Mucosa of gallbladder (tissue), 1 donor: ENCODE measurements around the gene CCDC167. TPM values are rescaled to one million over a fixed set of nuclear protein-coding genes. Genes with fewer than 3 reads are reported as not detected.

ENCODE experiments used
- DNase-seq: peaks from one replicate; pipeline ENCODE4 v3.0.0-alpha.2; 2020; ENCODE audit warnings: low spot score
- total RNA-seq: library from RNA; stranded (reverse); gene quantifications from one replicate; pipeline ENCODE4 v1.2.1, GENCODE V29; 2021
- donor health status: DM: no; HTN: no; CAD: no.

Gene CCDC167
- total RNA-seq, 1 donor from 2014 or later, result 12.9 TPM

DNA sequence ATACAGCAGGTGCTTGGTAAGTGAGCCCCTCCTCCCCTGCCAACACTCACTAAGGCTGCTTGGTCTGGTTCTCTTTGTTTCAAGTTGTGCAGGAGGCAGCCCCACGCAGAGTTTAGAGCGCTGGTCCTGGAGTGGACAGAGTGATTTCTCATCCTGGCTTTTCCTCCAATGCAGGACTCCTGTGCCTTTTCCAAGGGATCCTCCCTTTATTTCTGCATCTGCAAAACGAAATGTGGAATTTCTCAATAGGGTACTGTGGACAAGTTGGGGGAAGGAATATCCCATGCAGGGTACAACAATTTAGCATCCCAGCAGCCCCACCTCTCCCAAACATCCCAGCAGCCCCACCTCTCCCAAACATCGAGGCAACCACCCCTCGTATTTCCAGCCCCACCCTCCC, 30.6 kb upstream of the CCDC167 start:
- DNase-seq, result no peak

DNA sequence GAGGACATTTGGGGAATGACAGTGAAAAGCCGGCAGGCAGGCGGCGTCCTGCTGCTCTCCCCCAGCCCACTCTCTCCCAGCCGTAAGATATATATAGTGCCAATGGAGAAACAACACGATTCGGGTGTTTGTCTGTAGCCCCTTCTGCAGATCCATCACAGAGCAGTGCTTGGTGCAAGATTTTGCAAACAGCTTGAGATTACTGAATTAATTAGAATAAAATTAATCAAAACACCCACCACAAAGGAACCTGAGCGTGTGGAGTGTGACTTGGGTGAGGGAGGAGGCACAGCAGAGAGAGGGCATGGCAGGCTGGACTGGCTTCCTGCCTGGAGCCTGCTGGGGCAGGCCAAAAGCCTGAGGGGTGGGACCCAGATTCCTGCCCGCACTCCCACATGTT, 28.8 kb upstream of the CCDC167 start:
- no peak for DNase-seq

DNA sequence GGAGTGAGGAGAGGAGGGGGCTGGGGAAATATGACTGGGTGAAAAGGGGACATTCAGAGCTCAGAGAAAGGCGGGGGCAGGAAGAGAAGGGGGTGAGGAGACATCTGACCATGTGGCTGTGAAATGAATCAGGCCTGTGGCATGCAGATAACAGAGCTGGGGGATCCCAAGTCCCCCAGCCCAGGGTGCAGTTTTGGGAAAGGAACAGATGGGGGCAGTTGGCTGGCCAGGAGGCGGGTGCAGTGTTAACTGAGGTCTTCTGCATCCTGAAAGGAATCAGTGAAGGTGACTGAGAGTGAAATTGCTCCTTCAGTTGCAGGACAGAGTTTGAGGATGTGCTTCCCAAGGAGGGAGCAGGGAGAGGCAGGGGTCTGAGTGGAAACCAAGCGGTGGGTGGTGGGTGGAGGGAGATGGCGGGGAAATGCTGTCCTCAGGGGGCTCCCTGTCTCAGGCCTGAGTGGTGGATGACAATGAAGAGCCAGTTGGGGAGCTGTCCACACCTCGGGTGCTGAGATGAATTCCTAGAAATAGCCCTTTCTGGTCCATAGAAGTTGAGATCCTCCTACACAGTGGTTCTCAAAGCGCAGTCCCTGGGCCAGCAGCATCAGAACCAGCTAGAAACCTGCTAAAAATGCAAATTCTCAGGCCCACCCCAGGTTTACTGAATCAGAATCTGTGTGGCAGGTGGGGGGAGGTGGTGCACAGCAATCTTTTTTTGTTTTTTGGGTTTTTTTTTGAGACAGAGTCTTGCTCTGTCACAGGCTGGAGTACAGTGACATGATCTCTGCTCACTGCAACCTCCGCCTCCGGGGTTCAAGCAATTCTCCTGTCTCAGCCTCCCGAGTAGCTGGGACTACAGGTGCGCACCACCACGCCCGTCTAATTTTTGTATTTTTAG, 26.0 kb upstream of the CCDC167 start:
- no peak for DNase-seq

DNA sequence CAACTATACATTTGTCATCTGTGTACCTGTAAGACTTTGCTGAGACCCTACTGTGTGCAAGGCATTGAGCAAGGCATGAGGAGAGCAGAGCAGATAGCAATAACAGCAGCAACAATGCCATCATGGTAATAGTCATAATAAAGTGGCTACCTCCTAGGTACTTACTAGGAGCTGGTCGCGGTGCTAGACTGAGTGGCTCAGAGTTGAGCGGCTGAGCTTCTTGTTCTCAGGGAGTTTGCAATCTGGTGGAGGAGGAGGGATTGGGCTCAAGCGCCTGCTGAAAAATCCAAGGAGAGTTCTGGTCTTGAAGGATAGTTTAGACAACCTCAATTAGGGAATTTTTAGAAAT, 25.3 kb upstream of the CCDC167 start:
- DNase-seq, result no peak

DNA sequence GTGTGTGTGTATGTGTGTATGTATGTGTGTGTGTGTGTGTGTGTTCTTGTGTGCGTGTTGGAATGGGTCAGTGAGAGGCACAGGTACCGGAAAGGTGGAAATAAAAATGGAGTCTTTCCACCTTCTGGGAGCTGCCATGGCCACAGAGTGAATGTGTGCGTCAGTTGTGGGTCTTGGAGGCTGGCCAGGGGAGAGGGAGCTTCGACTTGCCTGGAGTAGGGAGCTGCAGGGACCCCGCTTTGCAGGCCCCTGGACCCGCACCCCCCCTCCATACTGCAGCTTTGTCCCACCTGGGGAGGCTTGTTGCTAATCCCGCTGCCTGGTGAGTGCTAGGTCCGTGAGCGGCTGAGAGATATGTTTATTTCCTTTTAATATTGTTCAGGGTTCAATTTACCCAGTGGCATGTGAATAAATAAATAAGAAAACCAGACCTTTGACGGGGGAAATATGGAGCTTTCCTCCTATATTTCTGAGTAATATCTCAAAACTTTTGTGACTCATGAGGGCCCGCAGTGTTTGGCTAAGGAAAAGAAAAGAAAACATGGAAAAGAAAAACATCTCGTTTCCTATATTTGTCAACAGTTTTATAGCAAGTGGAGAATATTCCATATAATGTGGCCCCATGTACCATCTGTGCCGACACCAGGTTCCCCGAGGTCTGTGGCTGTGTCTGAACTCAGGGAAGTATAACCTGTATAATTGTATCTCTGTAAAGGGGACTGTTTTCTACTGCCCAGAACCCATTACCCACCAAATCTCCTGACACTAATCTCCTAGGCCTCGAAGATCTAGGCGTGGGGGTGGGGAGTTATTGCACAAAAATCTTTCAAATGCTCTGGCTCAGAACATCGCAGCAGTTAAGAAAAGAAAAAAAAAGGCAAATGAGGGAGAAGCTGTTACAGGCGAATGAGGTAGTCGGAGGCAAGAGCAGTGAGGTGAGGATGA, 24.6 kb upstream of the CCDC167 start:
- no peak for DNase-seq

DNA sequence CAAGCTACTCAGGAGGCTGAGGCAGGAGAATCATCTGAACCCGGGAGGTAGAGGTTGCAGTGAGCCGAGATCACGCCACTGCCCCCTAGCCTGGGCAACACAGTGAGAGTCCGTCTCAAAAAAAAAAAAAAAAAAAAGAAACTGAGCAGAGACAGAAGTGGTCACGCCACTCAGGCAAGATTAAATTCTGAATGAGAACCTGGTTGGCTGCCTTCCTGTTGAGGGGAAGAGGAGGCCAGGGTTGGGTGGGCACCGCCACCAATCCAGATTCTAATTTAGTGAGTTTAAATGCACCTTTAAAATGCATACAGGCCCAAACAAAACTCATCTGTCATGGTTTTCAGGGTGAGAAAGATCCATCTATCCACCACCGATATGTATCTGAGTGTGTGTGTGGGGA, 23.7 kb upstream of the CCDC167 start:
- DNase-seq, result no peak

DNA sequence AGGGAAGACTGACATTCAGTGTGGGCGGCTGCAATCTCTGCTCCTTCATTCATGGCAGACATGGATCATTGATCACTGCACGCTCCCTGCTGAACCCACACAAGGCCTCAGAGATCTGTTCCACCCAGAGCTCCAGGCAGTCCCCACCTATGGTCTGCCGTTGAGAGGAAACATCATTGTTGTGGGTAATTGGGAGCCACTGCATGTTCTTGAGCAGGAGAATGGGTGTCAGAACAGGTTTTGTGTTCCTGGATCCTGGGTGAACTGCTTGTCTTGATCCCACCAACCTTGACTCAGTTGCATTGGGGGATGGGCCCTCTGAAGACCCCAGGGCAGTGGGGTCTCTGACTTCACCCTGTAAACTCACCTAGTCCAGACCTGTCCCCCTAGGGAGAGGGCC, 23.1 kb upstream of the CCDC167 start:
- no peak for DNase-seq

DNA sequence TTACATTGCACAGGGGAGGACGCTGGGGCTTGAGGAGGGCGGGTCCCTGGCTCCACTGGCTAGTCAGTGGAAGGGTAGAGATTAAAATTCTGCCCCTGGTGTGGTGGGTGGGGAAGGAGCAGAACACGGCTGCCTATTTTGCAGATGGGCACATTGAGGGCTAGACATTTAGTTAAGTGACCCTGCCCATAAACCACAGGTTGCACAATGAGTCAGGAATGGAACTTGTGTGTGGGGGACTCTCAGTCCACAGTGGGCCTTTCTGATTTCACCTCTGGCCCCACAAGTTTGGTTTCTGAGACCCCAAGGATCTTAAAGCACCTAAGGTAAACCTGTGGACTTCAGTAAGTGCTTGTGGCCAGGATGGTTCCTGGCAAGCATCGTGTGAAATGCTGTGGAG, 22.0 kb upstream of the CCDC167 start:
- DNase-seq, result no peak

DNA sequence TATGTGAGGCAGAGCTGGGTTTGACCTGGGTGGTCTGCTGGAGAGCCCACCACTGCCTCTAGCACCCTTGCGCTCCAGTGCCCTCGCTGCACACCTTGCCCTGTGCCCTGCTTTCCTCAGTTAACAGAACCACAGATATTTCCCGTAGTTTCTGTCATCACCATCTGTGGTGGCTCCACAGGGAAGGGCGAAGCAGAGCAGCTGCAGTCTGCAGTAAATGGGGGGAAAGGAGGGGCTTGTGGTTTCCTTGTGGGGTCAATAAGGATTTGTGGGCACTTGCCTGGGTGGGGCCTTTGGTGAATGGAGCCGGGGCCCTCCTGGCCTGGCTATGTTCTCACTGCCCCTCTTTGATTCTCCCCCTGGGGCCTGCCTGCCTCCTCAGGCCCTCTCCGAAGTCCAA, 21.2 kb upstream of the CCDC167 start:
- DNase-seq, result no peak

DNA sequence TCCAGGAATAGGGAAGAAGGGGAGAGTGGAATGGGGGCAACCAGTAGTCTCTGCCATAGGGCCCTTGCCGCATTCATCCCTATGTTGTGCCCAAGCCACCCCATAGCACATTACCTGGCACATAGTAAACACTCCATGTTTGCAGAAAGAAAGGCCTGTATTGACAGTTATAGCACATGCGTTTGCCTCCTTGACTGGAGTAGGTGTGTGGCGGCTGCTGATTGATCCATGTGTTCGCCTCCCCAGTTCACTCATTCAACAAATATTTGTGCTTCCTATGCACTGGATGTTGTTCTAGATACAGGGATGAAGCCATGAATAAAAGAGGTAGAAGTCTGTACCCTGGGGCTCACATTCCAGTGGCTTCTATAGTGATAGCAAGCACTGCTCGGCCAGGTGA, 19.8 kb upstream of the CCDC167 start:
- no peak for DNase-seq

DNA sequence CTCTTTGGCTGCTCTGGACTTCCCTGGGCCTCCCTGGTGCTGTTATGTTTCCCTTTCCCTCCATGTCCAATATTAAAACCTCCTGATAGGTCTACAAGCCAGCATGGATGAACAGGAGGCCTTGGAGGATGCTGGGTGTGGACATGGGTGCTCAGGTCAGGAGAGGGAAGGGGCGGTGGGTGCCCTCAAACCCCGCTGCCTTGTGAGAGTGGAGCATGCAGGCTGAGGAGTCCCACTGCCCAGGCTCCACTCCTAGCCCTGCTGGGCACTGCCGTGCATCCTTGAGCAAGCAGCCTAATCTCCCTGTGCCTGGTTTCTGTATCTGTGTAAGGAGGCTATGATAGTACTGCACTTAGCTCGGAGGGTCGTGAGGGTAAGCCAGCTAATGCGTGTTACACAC, 18.4 kb upstream of the CCDC167 start:
- no peak for DNase-seq

DNA sequence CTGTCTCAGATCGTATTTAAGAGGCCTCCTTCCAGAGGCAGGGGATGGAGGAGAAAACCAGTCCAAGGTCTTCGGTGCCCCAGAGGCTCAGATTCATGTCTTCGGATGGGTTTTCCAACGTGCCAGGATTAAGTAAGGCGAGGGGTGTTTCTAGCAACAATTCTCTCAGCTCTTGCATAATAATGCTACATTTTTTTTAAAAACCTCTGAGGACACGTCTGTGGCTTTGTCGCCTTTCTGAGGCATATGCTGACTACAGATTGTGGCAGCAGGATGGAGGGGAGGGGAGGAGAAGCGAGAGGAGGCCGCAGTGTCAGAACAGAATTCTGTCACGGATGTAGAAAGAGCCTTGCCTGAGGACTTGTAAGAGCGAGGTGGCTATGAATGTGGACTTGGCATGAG, 17.7 kb upstream of the CCDC167 start:
- no peak for DNase-seq

DNA sequence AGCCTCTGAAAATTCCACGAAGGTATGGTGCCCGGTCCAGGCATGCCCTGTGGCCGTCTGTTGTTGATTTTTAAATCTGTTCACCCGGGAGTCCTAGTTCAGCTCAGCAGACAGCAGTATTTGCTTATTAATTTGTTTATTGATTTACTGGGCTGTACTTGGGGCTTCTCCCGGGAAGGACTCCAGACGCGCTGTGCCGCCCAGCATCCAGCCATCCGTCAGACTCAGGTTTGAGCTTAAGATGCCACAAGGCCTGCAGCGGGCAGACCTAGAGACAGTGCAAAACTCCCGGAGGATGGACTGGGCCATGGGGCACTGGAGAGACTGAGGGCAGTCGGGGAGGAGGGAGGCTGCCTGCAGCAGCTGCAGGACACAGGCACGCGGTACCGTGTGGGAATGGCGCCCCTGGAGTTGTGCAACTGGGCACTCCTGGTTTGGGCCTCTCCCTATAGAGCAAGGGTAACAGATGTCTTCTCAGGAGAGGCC, 17.3 kb upstream of the CCDC167 start:
- DNase-seq, result no peak

DNA sequence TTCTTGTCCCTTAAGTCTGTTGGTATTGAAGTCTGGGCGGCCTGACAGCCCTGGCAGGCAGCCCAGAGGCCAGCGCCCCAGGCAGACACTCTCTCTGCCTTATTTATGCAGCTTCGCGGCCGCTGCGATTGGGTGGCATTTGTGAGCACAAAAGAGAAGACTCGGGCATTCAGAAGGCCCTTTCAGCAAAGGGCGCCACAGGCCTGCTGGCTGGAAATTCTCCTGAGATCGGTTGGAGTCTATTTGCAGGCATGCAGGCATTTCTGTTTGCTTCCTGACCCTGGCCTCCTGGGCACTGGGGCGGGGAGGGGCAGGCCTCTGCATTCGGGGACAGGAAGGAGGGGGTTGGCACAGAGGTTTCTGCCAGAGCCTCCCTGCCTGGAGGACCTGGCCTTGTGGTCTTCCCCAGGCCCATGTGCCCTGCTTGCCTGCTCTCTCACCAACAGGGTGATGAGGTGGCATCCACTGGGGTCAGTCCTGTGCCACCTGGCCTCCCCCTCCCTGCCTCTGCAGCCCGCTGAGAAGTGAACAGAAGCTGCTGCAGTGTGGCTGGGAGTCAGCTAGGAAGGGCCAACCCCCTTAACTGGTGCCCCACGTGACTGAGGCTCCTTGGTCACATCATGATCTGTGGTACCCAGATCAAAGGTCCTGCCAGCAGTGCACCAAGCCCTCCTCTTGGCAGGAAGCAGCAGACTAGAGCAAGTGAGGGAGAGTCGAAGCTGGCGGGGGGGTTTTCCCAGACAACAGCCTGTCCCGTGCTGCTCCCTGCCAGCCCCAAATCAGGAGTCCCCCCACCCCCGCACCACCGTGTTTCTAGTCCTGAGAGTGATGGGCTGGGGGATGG, 16.6 kb upstream of the CCDC167 start:
- DNase-seq, result peak; percentile 45

DNA sequence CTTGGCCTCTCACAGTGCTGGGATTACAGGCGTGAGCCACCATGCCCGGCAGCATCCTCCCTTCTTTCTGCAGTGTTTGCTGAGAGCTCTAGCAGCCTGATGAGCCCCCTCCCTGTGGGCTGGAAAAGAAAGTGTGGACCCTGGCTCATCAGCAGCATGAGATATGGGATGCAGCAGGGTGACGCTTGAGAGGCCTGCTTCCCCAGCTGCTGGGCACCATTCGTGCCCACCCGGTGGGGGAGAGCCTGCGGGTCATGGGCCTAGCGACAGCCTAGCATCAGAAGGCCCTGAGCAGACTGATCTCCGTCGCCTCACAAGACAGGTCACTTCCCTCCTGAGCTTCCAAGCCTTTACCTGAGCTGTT, 16.0 kb upstream of the CCDC167 start:
- DNase-seq, result no peak

DNA sequence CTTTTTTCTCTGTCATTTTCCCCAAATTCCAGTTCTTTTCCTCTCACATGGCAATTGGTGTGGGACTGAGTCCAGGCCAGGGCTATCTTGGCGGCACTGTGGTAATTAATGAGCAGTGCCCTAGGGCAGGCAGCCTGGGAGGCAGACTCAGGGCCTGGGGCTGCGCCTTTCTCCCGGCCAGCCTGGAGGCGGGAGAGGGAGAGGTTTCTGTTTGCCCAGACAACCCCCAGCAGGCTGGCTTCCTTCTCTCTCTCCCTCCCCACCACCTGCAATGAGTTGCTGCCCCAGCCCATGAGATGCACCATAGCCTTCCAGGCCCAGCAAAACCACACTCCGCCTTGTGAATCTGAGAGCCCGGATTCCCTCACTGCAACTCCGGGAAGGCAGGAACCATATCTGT, 15.1 kb upstream of the CCDC167 start:
- DNase-seq, result no peak

DNA sequence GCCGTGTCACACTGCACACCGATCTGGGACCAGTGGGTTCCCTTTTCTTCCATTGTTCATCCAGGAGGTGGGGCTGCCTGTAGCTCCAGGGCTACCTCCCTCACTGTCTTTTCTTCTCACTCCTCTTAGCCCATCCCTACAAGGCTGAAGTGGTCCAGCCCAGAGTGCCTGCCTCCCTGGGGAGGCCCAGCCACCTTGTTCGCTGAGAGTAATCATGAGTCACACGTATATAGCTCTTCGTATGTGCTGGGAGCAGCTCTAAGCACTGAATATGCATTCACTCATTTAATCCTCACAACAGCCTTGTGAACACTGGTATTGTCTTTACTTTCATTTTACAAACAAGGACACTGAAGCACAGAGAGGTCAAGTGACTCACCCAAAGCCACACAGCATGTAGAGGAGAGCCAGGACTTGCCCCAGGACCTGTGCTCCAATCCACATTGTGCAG, 14.7 kb upstream of the CCDC167 start:
- no peak for DNase-seq

DNA sequence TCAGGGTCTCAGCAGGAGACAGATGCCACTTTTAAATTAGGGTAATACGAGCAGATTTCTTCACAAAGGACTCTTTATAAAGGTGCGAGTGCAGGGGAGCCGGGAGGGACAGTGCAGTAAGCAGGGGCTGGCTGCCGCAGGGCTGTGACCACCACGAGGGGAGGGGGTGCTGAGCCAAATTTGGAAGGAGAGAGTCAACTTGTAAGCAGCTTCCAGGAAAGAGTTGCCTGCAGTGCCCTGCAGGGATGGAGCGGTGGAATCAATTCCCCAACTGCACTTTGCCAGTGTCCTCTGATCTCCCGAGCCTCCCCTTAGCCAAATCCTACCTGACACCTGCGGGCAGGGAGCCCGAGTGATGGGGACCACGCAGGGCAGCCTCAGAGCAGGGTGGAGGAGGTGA, 13.9 kb upstream of the CCDC167 start:
- DNase-seq, result no peak

DNA sequence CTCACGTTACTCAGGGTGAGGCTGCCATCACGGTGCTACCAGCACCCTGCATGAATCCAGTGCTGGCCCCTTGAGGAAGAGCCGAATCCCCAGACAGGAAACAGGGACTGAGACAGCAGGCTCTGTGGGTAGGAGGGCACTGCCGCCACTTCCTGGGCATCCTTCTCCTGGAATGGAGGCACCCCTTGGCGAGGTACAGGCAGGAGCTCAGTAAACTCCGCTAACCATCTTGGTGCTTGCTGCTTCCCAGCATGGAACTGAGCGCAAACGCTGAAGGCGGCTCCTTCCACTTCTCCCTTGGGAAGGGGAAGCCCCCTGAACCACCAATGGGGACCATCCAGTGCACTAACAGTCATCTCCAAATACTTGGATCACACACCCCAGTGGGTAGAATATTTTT, 13.5 kb upstream of the CCDC167 start:
- DNase-seq, result no peak

DNA sequence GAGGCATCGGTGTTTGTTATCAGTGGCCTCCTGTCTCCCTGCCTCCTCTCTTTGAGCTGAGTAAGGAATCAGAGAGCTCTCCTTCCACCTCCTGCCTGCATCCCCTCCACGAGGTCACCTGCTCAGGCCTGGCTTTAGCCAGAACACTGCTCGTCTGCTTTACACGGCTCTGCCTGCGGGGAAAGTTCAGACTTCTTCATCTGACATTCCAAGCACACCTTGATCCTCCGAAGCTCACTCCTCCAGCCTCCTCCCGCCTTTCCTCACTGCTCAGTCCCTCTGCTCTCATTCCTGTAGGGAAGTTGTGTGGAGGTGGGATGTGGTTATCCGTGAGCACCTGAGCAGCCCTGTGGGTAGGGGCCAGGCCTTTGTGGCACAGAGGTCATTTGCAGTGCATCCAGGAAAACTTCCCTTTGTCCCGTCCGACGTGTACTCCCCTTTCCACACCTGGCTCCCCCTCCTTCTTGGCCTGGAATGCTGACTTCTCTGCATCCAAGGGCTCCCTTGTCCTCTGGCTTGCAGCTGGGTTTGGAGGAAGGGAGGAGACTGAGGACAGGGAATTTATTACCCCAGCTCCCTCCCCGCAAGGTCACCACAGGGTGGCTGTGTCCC, 12.8 kb upstream of the CCDC167 start:
- no peak for DNase-seq

DNA sequence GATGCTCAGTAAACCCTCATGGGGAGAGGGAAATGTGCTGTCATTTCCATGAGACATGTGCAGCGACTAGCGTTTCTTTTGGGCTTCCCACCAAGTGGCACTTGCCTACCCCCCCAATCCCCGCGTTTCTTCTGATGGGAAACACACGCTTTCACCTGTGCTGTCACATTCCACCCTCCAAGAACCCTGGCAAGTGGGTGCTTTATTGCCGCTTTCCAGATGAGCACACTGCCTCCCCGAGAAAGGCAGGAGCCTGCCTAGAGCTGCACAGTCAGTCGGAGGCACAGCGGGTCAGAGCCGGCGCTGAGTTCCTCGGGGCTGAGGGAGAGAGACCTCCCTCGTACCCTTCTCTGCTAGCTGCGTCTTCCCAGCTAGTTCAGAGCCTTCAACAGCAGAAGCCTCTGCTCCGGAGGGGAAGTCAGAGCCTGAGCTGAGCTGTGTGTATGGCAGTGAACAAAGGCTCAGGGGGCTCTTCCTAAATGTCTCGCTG, 12.3 kb upstream of the CCDC167 start:
- DNase-seq, result no peak
